GM19025 (cell line): ENCODE measurements around the gene MPZL3.
"Not testable (repeated sequence)": the region's sequence is repeated elsewhere in the genome, so short reads cannot be mapped to it uniquely, and the experiment has no call there.

Experiments
- ATAC-seq: cut with Tn5 transposase; IDR thresholded peaks from one replicate; pipeline ENCODE4 v1.9.1; 2021; ENCODE audit warnings: mild to moderate bottlenecking, low read depth, moderate library complexity; ENCODE audit not compliant: unreplicated experiment

The MPZL3 gene

GRCh38 chr11:118190942-118191506, 61.1 kb downstream of the MPZL3 start:
- not testable (repeated sequence) for ATAC-seq

GRCh38 chr11:118186346-118187107, 65.6 kb downstream of the MPZL3 start:
- no peak for ATAC-seq

DNA sequence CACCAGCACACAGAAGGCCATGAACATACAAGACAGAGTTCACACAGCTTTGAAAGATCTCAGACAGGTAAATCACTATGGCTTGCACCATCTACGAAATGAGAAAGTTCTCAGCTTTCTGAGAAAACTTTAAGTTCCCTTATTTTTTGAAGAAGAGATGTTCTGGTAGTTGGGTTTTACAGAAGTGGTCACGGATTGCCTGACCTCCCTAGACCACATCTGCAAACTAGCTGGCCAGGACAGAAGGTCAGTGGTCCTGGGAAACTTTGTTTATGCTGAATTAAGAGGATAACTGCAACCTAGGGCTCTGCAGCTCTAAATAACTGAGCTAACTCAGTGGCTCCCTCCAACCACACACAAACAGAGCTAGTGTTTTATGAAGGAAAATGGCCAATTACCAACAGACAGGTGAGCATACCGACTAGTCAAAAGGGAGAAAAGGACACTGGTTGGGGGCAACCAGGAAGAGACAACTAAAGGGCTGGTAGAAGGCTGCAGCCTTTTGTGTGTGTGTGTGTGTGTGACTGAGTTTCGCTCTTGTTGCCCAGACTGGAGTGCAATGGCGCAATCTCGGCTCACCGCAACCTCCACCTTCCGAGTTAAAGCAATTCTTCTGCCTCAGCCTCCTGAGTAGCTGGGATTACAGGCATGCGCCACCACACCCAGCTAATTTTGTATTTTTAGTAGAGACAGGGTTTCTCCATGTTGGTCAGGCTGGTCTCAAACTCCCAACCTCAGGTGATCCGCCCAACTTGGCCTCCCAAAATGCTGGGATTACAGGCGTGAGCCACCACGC, 67.2 kb downstream of the MPZL3 start:
- ATAC-seq = no peak

- ATAC-seq = not testable (repeated sequence)
Measured at GRCh38 chr11:118183691-118184090, 68.5 kb downstream of the MPZL3 start.

DNA sequence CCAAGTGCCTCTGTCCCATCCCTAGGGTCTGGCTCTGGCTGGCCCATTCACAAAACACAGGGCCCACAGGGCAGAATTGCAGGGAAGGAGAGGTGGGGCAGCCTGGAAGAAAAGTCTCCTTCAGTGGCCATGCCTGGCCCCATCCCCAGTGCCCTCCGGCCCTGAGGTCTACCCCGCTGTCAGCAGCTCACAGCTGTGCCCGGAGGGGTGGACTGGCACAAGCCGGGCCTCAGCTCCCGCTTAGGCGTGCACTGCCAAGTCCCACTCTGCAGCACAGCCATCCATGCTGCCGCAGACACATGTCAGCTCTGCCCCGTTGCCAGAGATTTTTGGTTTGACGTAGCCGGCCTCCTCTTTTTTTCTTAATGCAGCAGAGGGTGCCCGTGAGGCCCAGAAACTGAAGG, 71.9 kb downstream of the MPZL3 start:
- no peak for ATAC-seq

- ATAC-seq = no peak
Measured at GRCh38 chr11:118176778-118177134, 75.4 kb downstream of the MPZL3 start.
